H9 (cell line): Measurements from ENCODE around the gene HMCN1. TPM values are rescaled to one million over a fixed set of nuclear protein-coding genes. Genes with fewer than 3 reads are reported as not detected.

Experiments
- DNase-seq: peaks from one replicate; pipeline ENCODE4 v3.0.0-alpha.2; 2017
- H2AFZ ChIP-seq: one replicate; pipeline ENCODE4 v1.6.1; 2013; ENCODE audit warnings: mild to moderate bottlenecking, low read length, control low read depth, moderate library complexity
- H2AK5ac ChIP-seq: 2 replicates; pipeline ENCODE4 v1.6.1; 2013; ENCODE audit warnings: low read length, control low read depth, mixed read lengths; ENCODE audit not compliant: insufficient read length
- H2BK120ac ChIP-seq: one replicate; pipeline ENCODE4 v1.6.1; 2013; ENCODE audit warnings: low read depth, mild to moderate bottlenecking, low read length, control low read depth, inconsistent platforms; ENCODE audit not compliant: poor library complexity, severe bottlenecking
- H2BK12ac ChIP-seq: 2 replicates; pipeline ENCODE4 v1.6.1; 2013; ENCODE audit warnings: low read length, control low read depth, mixed read lengths, low read depth; ENCODE audit not compliant: insufficient read length
- H2BK15ac ChIP-seq: 2 replicates; pipeline ENCODE4 v1.6.1; 2013; ENCODE audit warnings: low read depth, low read length, control low read depth
- H2BK20ac ChIP-seq: one replicate; pipeline ENCODE4 v1.6.1; 2013; ENCODE audit warnings: low read depth, mild to moderate bottlenecking, low read length, control low read depth, inconsistent platforms; ENCODE audit not compliant: poor library complexity, severe bottlenecking
- H2BK5ac ChIP-seq: 2 replicates; pipeline ENCODE4 v1.6.1; 2013; ENCODE audit warnings: low read length, control low read depth, mixed read lengths; ENCODE audit not compliant: insufficient read length
- H3K14ac ChIP-seq: 2 replicates; pipeline ENCODE4 v1.6.1; 2013; ENCODE audit warnings: low read length, control low read depth; ENCODE audit not compliant: insufficient read depth
- H3K18ac ChIP-seq: 2 replicates; pipeline ENCODE4 v1.6.1; 2013; ENCODE audit warnings: low read depth, mild to moderate bottlenecking, mixed read lengths, low read length, control low read depth; ENCODE audit not compliant: insufficient read length
- H3K23ac ChIP-seq: 2 replicates; pipeline ENCODE4 v1.6.1; 2013; ENCODE audit warnings: low read length, control low read depth, mixed read lengths, low read depth; ENCODE audit not compliant: insufficient read length
- H3K23me2 ChIP-seq: 2 replicates; pipeline ENCODE4 v1.6.1; 2013; ENCODE audit warnings: low read depth, mild to moderate bottlenecking, mixed read lengths, low read length, control low read depth; ENCODE audit not compliant: insufficient read length, poor library complexity, severe bottlenecking
- H3K27ac ChIP-seq: 2 replicates; pipeline ENCODE4 v1.5.1; 2013; ENCODE audit warnings: low read length, control low read depth, mixed read lengths, low read depth; ENCODE audit not compliant: insufficient read length
- H3K27me3 ChIP-seq: 2 replicates; pipeline ENCODE4 v1.6.1; 2013; ENCODE audit warnings: low read length, control low read depth, inconsistent platforms; ENCODE audit not compliant: insufficient read depth
- H3K4ac ChIP-seq: 2 replicates; pipeline ENCODE4 v1.6.1; 2013; ENCODE audit warnings: low read depth, mild to moderate bottlenecking, control low read depth, inconsistent platforms, low read length, moderate library complexity
- H3K4me1 ChIP-seq: 2 replicates; pipeline ENCODE4 v1.6.1; 2013; ENCODE audit warnings: low read length, control low read depth, inconsistent platforms; ENCODE audit not compliant: insufficient read depth
- H3K4me2 ChIP-seq: 2 replicates; pipeline ENCODE4 v1.6.1; 2013; ENCODE audit warnings: low read length, control low read depth, mixed read lengths; ENCODE audit not compliant: insufficient read length, insufficient read depth
- H3K56ac ChIP-seq: 2 replicates; pipeline ENCODE4 v1.6.1; 2013; ENCODE audit warnings: low read depth, mild to moderate bottlenecking, mixed read lengths, low read length, control low read depth; ENCODE audit not compliant: insufficient read length
- H3K79me1 ChIP-seq: 2 replicates; pipeline ENCODE4 v1.6.1; 2013; ENCODE audit warnings: low read depth, mild to moderate bottlenecking, moderate library complexity, low read length, control low read depth, inconsistent platforms; ENCODE audit not compliant: insufficient read depth, poor library complexity, severe bottlenecking
- H3K79me2 ChIP-seq: 2 replicates; pipeline ENCODE4 v1.6.1; 2013; ENCODE audit warnings: low read length, control low read depth, inconsistent platforms; ENCODE audit not compliant: insufficient read depth
- H3K9ac ChIP-seq: 2 replicates; pipeline ENCODE4 v1.6.1; 2013; ENCODE audit warnings: low read length, control low read depth, mixed read lengths; ENCODE audit not compliant: insufficient read length; ENCODE audit errors: extremely low read depth
- H3K9me3 ChIP-seq: one replicate; pipeline ENCODE4 v1.6.1; 2013; ENCODE audit warnings: low read depth, low read length, inconsistent platforms; ENCODE audit not compliant: control insufficient read depth
- H3T11ph ChIP-seq: one replicate; pipeline ENCODE4 v1.6.1; 2013; ENCODE audit warnings: mild to moderate bottlenecking, low read length, control low read depth, inconsistent platforms
- H4K20me1 ChIP-seq: one replicate; pipeline ENCODE4 v1.6.1; 2013; ENCODE audit not compliant: control insufficient read depth, insufficient read length, insufficient read depth
- H4K5ac ChIP-seq: 2 replicates; pipeline ENCODE4 v1.6.1; 2013; ENCODE audit warnings: low read depth, mild to moderate bottlenecking, mixed read lengths, low read length, control low read depth; ENCODE audit not compliant: insufficient read length
- H4K8ac ChIP-seq: replicated peaks from 2 replicates; pipeline ENCODE4 v1.6.1; 2013; ENCODE audit warnings: low read length, control low read depth, mixed read lengths, low read depth; ENCODE audit not compliant: insufficient read length
- H4K91ac ChIP-seq: 2 replicates; pipeline ENCODE4 v1.6.1; 2013; ENCODE audit warnings: low read depth, mild to moderate bottlenecking, moderate library complexity, mixed read lengths, low read length, control low read depth; ENCODE audit not compliant: insufficient read length
- H3K27ac Mint-ChIP-seq, 3 experiments: 2 replicates in 2 of 3; 3 replicates in 1 of 3; pipeline ENCODE4 v1.8.0; 2020 to 2021; ENCODE audit warnings: mixed read lengths in 3 of 3, mild to moderate bottlenecking in 1 of 3, moderate library complexity in 1 of 3
- H3K27me3 Mint-ChIP-seq: 2 replicates; pipeline ENCODE4 v1.8.0; 2021; ENCODE audit warnings: low read depth, mild to moderate bottlenecking, moderate library complexity, mixed read lengths
- H3K36me3 Mint-ChIP-seq, 3 experiments: 2 replicates in 2 of 3; 3 replicates in 1 of 3; pipeline ENCODE4 v1.8.0; 2020 to 2021; ENCODE audit warnings: low read depth in 3 of 3, mixed read lengths in 3 of 3; ENCODE audit not compliant: insufficient read depth in 1 of 3
- H3K4me1 Mint-ChIP-seq, 2 experiments: 2 replicates each; pipeline ENCODE4 v1.8.0; 2020; ENCODE audit warnings: mixed read lengths in 2 of 2
- H3K4me3 Mint-ChIP-seq, 2 experiments: 2 replicates in 1 of 2; 3 replicates in 1 of 2; pipeline ENCODE4 v1.8.0; 2020 to 2021; ENCODE audit warnings: mild to moderate bottlenecking in 2 of 2, mixed read lengths in 2 of 2, moderate library complexity in 1 of 2
- H3K9me3 Mint-ChIP-seq, 2 experiments: 2 replicates in 1 of 2; 3 replicates in 1 of 2; pipeline ENCODE4 v1.8.0; 2020; ENCODE audit warnings: mild to moderate bottlenecking in 2 of 2, mixed read lengths in 2 of 2, moderate library complexity in 1 of 2
- CTCF ChIP-seq: fragments of 200-600 bp; sonication (generic); conservative IDR thresholded peaks from 3 replicates; pipeline ENCODE4 v1.8.0; 2021; ENCODE audit warnings: antibody characterized with exemption, mild to moderate bottlenecking
- whole genome bisulfite sequencing: extraction: QIAGEN DNeasy Blood & Tissue Kit; methylation state at CpG from one replicate; pipeline ENCODE4 v1.1.7; 2013; ENCODE audit warnings: missing lambda C conversion rate, low lambda C conversion rate, mixed read lengths; ENCODE audit not compliant: insufficient read length; ENCODE audit errors: extremely low coverage; 5-methylcytosine and 5-hydroxymethylcytosine counted together
- total RNA-seq: library from RNA; stranded (reverse); gene quantifications from 2 replicates; pipeline ENCODE4 v1.2.1, GENCODE V29; 2021

HMCN1 gene
- total RNA-seq, 1 experiment from 2014 or later = 3.3 TPM

DNA sequence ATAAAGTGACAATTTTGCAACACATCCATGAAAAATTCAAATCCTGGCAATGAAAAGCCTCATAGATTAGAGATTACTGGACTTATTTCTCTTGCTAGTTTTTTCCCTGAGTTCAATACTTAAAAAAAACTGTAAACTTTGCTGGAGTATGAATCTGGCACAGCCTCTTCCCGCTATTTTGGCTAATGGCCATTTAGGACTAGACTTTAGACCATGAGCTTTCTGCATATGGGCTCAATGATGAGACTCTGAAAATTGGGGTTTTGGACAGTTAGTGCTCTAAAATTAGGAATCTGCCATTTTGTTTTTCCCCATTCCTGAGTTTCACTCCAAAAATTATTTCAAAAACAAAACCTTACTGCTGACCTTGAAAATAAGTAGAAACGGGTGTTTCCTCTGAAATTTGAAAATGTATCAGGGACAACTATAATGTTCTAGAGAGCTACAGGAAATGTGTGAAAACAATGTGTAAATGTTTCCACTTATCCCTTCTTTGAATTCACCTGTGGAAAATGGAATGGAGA lies 137.5 kb downstream of the HMCN1 start:
- Histone ChIP-seq H2AFZ (no peak overlapping the region), H4K20me1 (no peaks in the 10 kb centered on the region), H3K18ac (no peak overlapping the region), H3K4ac (no peak overlapping the region), H3K14ac (no peak overlapping the region), H4K91ac (no peak overlapping the region), H3K4me1 (no peaks in the 10 kb centered on the region), H3T11ph (no peak overlapping the region), H3K9ac (no peak overlapping the region), H4K5ac (no peak overlapping the region), H3K79me2 (no peaks in the 10 kb centered on the region), H2BK12ac (no peak overlapping the region), H3K27me3 (no peaks in the 10 kb centered on the region), H2BK20ac (no peak overlapping the region), H4K8ac (no peak overlapping the region), H2AK5ac (no peak overlapping the region), H3K9me3 (no peaks in the 10 kb centered on the region), H3K4me2 (no peak overlapping the region), H3K79me1 (no peaks in the 10 kb centered on the region), H2BK5ac (no peak overlapping the region), H3K23ac (no peak overlapping the region), H2BK120ac (no peak overlapping the region), H3K56ac (no peak overlapping the region), H2BK15ac (no peak overlapping the region), H3K27ac (no peak overlapping the region), H3K23me2 (no peaks in the 10 kb centered on the region)
- no peak overlapping the region for H3K4me3 Mint-ChIP-seq
- no peaks in the 10 kb centered on the region for H3K27me3 Mint-ChIP-seq
- TF ChIP-seq CTCF = no peak
- peaks cover 3 to 9% of the 10 kb centered on the region in 2 experiments; a peak in 2 of 4 replicates for H3K4me1 Mint-ChIP-seq
- peaks cover 0 to 2% (median 0%) of the 10 kb centered on the region in 3 experiments; a peak in 2 of 7 replicates for H3K36me3 Mint-ChIP-seq
- H3K9me3 Mint-ChIP-seq = no peaks in the 10 kb centered on the region
- WGBS = no CpG with 5 or more reads among the region's 2 CpGs
- no peak for DNase-seq
- no peak overlapping the region; a peak in 1 of 7 replicates for H3K27ac Mint-ChIP-seq
